UCSD-AML1 (cell line): ENCODE data around the gene RYR1.

ENCODE experiments used
- DNase-seq: peaks from one replicate; lab custom pipeline; 2025; ENCODE audit not compliant: unreplicated experiment; lab: John Stamatoyannopoulos, UW

The RYR1 gene

GRCh38 chr19:38433268-38433733, at the start of gene RYR1:
RYR1 (plus strand) TSS chr19:38433691; CDS start chr19:38433830, 139 bp downstream.
- DNase-seq, result peak; percentile 54

- DNase-seq, result no peak
These were observed 49.7 kb upstream of the RYR1 start for GRCh38 chr19:38383743-38384142.

GRCh38 chr19:38384209-38385027, 49.1 kb upstream of the RYR1 start:
- no peak for DNase-seq

GRCh38 chr19:38385057-38385803, 48.3 kb upstream of the RYR1 start:
- no peak for DNase-seq

GRCh38 chr19:38385804-38386257, 47.7 kb upstream of the RYR1 start:
- DNase-seq, result no peak

GRCh38 chr19:38386300-38386970, 47.1 kb upstream of the RYR1 start:
- DNase-seq, result no peak

GRCh38 chr19:38386971-38387549, 46.4 kb upstream of the RYR1 start:
- DNase-seq, result no peak

GRCh38 chr19:38387550-38388348, 45.7 kb upstream of the RYR1 start, which contains the start of gene GGN:
GGN (minus strand) TSS chr19:38388034; CDS start chr19:38387261, 773 bp downstream.
- peak; percentile 86 for DNase-seq

GRCh38 chr19:38388349-38389100, 45.0 kb upstream of the RYR1 start, which contains the start of gene SPRED3:
SPRED3 (plus strand) TSS chr19:38388697; CDS start chr19:38390303, 1,606 bp downstream.
- no peak for DNase-seq

- no peak for DNase-seq
These were observed 44.2 kb upstream of the RYR1 start for GRCh38 chr19:38389101-38389925.

GRCh38 chr19:38389957-38390924, 43.2 kb upstream of the RYR1 start:
- DNase-seq, result no peak

GRCh38 chr19:38391911-38392464, 41.5 kb upstream of the RYR1 start:
- DNase-seq, result no peak

- DNase-seq, result no peak
These were observed 40.7 kb upstream of the RYR1 start for GRCh38 chr19:38392707-38393308.

GRCh38 chr19:38394488-38394887, 39.0 kb upstream of the RYR1 start:
- no peak for DNase-seq

- DNase-seq, result no peak
These were observed 37.9 kb upstream of the RYR1 start for GRCh38 chr19:38395381-38396114.

- no peak for DNase-seq
These were observed 34.4 kb upstream of the RYR1 start for GRCh38 chr19:38399081-38399480.
